Panc1 (cell line): ENCODE data around the gene CALHM3. TPM values are rescaled to one million over a fixed set of nuclear protein-coding genes. Genes with fewer than 3 reads are reported as not detected.
"Not testable (repeated sequence)": the region's sequence is repeated elsewhere in the genome, so short reads cannot be mapped to it uniquely, and the experiment has no call there.

Experiments
- ATAC-seq: fragments of 200-7000 bp; cut with Tn5 transposase; 2 replicates; pipeline ENCODE4 v1.9.1; 2020; ENCODE audit warnings: mild to moderate bottlenecking, moderate library complexity
- BruUV-seq: library from RNA; stranded (reverse); fragments of 400-500 nt; replicated peaks from 2 replicates; lab custom pipeline; 2021; lab: Mats Ljungman, UMichigan
- CTCF ChIA-PET: fragments of 300-600 bp; sonication (Branson Sonifier 250); formaldehyde crosslinking; loops from one replicate; lab custom pipeline; 2022; ENCODE audit warnings: antibody characterized with exemption; lab: Charles Lee
- POLR2A ChIA-PET: fragments of 300-600 bp; sonication (Branson Sonifier 250); formaldehyde crosslinking; loops from one replicate; lab custom pipeline; 2022; ENCODE audit warnings: antibody characterized with exemption; lab: Charles Lee
- DNase-seq: peaks from one replicate; pipeline ENCODE4 v3.0.0-alpha.2; 2010; ENCODE audit warnings: low read depth, low spot score
- H3K27ac ChIP-seq: 2 replicates; pipeline ENCODE4 v1.5.1; 2011; ENCODE audit warnings: mild to moderate bottlenecking, low read length, inconsistent platforms
- H3K27me3 ChIP-seq: fragments of 200-500 bp; sonication (Bioruptor generic); 2 replicates; pipeline ENCODE4 v1.6.0; 2014; ENCODE audit warnings: low read length, inconsistent platforms; ENCODE audit not compliant: control insufficient read depth, insufficient read depth
- H3K36me3 ChIP-seq: fragments of 200-500 bp; sonication (Bioruptor generic); 2 replicates; pipeline ENCODE4 v1.5.1; 2014; ENCODE audit warnings: inconsistent platforms, mild to moderate bottlenecking, low read length, moderate library complexity; ENCODE audit not compliant: control insufficient read depth, insufficient read depth
- H3K4me1 ChIP-seq: 2 replicates; pipeline ENCODE4 v1.5.1; 2011; ENCODE audit warnings: inconsistent platforms, mild to moderate bottlenecking, low read length, moderate library complexity; ENCODE audit not compliant: control insufficient read depth, insufficient read depth
- H3K4me3 ChIP-seq, 2 experiments: 2 replicates each; pipeline ENCODE4 v1.5.1; 2011 to 2012; ENCODE audit warnings: low read depth in 2 of 2, low read length in 2 of 2, mild to moderate bottlenecking in 2 of 2, inconsistent platforms in 1 of 2, moderate library complexity in 1 of 2
- H3K9me3 ChIP-seq: fragments of 200-500 bp; sonication (Bioruptor generic); 2 replicates; pipeline ENCODE4 v1.5.1; 2014; ENCODE audit warnings: low read depth, mild to moderate bottlenecking, inconsistent platforms, low read length, moderate library complexity; ENCODE audit not compliant: control insufficient read depth, insufficient read depth
- CTCF ChIP-seq: fragments of 450-650 bp; IDR thresholded peaks from 2 replicates; pipeline ENCODE4 v1.5.1; 2017; ENCODE audit warnings: mild to moderate bottlenecking
- POLR2AphosphoS5 ChIP-seq: IDR thresholded peaks from 2 replicates; pipeline ENCODE4 v1.6.1; 2012; ENCODE audit warnings: mild to moderate bottlenecking, low read depth, low read length, moderate library complexity
- REST ChIP-seq, 2 experiments: IDR thresholded peaks; 2 replicates each; pipeline ENCODE4 v1.6.1; 2011 to 2012; ENCODE audit warnings: low read depth in 2 of 2, control low read depth in 1 of 2, low read length in 1 of 2, mild to moderate bottlenecking in 1 of 2, moderate library complexity in 1 of 2; ENCODE audit not compliant: insufficient read depth in 1 of 2
- SIN3A ChIP-seq: IDR thresholded peaks from 2 replicates; pipeline ENCODE4 v1.6.1; 2012; ENCODE audit warnings: low read depth, mild to moderate bottlenecking, low read length, moderate library complexity, borderline replicate concordance; ENCODE audit not compliant: insufficient read depth
- TCF7L2 ChIP-seq: IDR thresholded peaks from 2 replicates; pipeline ENCODE4 v1.6.1; 2011; ENCODE audit warnings: mild to moderate bottlenecking, low read depth, low read length, inconsistent platforms
- in situ Hi-C: cut with HindIII; loops from 2 replicates; pipeline ENCODE4 v1.10.0; 2016; ENCODE audit warnings: low sequenced_read_pairs, low pct_unique_long_range_greater_than_20kb
- intact Hi-C: fragments of 100-400 bp; cut with micrococcal nuclease; formaldehyde crosslinking; loops from one replicate; pipeline ENCODE4 v1.10.0; 2022; ENCODE audit not compliant: unreplicated experiment
- total RNA-seq: library from RNA; stranded (reverse); gene quantifications from one replicate; pipeline ENCODE4 v1.2.1, GENCODE V29; 2021; ENCODE audit not compliant: unreplicated experiment

CALHM3 gene
- total RNA-seq, 1 experiment from 2014 or later, result not detected

- ChIA-PET POLR2A (no interaction called here), CTCF (no interaction called here)
- Histone ChIP-seq H3K27ac (no peak overlapping the region), H3K27me3 (peaks cover under 1% of the 10 kb centered on the region; the same call in 1 of the 2 replicates), H3K4me3 (no peak overlapping the region), H3K4me1 (peaks cover 3% of the 10 kb centered on the region; the same call in 1 of the 2 replicates), H3K36me3 (no peaks in the 10 kb centered on the region), H3K9me3 (no peaks in the 10 kb centered on the region)
- BruUV-seq, result no TSS peak
- DNase-seq, result no peak
- intact Hi-C loops (no loop called here), in situ Hi-C loops (no loop called here)
- no peak for ATAC-seq
- TF ChIP-seq REST (IDR thresholded peaks at IDR 0.05; ENCODE audit: insufficient read depth in 1 of 2, low read depth in 2 of 2, low read length in 1 of 2) (no peak), CTCF (no peak), SIN3A (no peak)
These were observed 8.3 kb upstream of the CALHM3 start for GRCh38 chr10:103487410-103487708.

- intact Hi-C loops, in situ Hi-C loops, H3K4me1 ChIP-seq, BruUV-seq, H3K9me3 ChIP-seq, ATAC-seq, H3K27ac ChIP-seq, H3K4me3 ChIP-seq, POLR2A ChIA-PET, DNase-seq, H3K36me3 ChIP-seq, H3K27me3 ChIP-seq: not testable (repeated sequence)
- CTCF ChIA-PET, result interaction anchor here (0.9 kb wide), 1 partner anchor 71 kb away, joined by 3 read pairs; no protein-coding TSS in a partner anchor
These were observed 7.8 kb upstream of the CALHM3 start for GRCh38 chr10:103486635-103487409.

GRCh38 chr10:103481974-103482531 is 3.0 kb upstream of the CALHM3 start:
- H3K36me3 ChIP-seq, result no peaks in the 10 kb centered on the region
- H3K27me3 ChIP-seq, result no peaks in the 10 kb centered on the region
- no peak for TF ChIP-seq TCF7L2
- no peak for TF ChIP-seq REST (IDR thresholded peaks at IDR 0.05; ENCODE audit: insufficient read depth in 1 of 2, low read depth in 2 of 2, low read length in 1 of 2)
- TF ChIP-seq POLR2AphosphoS5, result no peak
- TF ChIP-seq CTCF, result peak; percentile 83
- TF ChIP-seq SIN3A, result no peak
- in situ Hi-C loops (no loop called here), intact Hi-C loops (no loop called here)
- no peaks in the 10 kb centered on the region for H3K9me3 ChIP-seq
- CTCF ChIA-PET, result interaction anchor here (0.8 to 1.2 kb wide), 2 partner anchors 9 to 95 kb away, joined by 4 to 10 read pairs; no protein-coding TSS in a partner anchor
- H3K27ac ChIP-seq, result no peak overlapping the region
- no peaks in the 10 kb centered on the region; the same call in 1 of the 2 replicates for H3K4me1 ChIP-seq
- DNase-seq (peak; percentile 41), ATAC-seq (peak; percentile 78)
- H3K4me3 ChIP-seq, result no peak overlapping the region
- BruUV-seq, result no TSS peak
- POLR2A ChIA-PET, result no interaction called here
